Astrocyte of the hippocampus (primary cell): ENCODE data around the gene SDHAF2.
A peak's percentile ranks its signal among the peaks of the same experiment; 100 is the strongest.
"Not testable (repeated sequence)": the region's sequence is repeated elsewhere in the genome, so short reads cannot be mapped to it uniquely, and the experiment has no call there.

Source experiments
- DNase-seq: peaks from one replicate; pipeline ENCODE4 v3.0.0; 2011; ENCODE audit warnings: low read depth, low spot score

The SDHAF2 gene

DNA sequence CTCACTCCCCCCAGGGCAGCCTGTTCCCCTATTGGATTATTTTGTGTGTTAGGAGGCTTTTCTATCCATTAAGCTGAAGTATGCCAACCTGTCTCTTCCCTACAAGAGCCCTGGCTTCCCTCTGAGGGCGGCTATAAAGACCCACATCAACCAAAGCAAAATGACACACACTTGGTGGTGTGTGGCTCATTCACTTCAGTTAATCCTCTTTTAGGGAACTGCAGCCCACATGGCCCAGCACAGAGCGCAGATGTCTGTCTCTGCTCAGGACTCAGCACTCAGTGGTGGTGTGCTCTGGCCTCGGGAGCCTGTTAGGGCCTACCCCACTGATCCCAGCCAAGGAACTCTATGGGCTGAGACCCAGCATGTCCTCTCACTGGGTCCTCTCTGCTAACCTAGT lies 46.4 kb downstream of the SDHAF2 start:
- DNase-seq, result no peak

DNA sequence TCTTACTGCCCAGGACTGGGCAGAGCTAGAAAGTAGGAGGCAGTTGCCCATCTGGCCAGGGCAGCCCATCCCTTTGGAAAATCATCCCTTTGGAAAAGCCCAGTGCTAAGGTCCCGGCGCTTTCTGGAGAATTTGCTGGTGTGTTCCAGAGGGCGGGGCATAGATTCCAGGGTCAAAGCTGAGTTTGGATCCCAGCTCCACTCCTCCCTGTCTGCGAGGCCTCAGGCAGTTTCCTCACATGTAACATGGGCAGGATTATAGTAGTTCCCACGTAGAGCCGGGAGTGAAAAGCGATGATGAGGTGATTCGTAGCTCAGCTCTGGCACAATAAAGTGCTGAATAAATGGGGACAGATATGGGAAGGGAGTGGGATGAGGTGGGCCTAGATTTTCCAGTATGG lies 47.2 kb downstream of the SDHAF2 start:
- DNase-seq, result no peak

DNA sequence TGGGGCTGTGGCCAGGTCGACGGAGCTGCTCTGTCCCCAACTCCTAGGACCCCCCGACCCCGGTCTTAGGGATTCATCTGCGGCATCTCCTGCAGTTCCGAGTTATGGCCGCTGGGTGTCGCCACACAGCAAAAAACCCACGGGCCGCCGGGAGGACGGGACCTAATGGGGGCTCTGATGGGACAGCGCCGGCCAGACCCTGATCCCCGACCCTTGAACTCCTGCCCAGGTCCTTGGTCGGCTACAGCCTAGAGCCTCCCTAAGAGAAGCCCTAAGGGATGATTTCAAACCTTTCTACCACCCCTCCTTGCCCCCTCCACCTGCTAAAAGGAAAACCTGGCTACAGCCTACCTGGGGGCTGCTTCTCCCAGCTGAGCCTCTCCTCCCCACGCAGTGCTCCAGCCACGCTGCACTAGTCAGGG lies 47.8 kb downstream of the SDHAF2 start:
- DNase-seq, result peak; percentile 58

DNA sequence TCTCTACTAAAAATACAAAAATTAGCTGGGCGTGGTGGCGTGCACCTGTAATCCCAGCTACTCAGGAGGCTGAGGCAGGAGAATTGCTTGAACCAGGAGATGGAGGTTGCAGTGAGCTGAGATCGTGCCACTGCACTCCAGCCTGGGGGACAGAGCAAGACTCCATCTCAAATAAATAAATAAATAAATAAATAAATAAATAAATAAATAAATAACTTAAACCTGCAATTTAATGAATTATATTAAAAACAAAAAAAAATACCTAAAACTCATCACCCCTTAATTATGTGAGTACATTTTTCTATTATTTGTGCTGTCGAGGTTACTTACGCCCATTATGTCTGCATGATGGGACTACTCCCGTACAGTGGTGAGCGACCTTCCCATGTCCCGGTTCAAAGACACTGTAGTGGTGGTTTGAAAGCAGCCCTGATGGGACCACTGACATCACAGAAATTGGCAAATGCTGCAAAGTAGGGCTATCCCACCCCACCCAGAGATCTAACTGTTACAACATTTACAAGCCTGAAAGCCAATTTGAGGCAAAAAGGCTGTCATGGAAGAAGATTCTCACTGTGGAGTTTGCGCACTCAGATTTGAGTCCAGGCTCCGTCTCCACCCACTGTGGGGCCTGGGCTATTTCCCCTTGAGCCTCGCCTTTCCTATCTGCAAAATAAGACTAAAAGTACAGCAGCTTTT lies 49.6 kb downstream of the SDHAF2 start:
- DNase-seq, result not testable (repeated sequence)

DNA sequence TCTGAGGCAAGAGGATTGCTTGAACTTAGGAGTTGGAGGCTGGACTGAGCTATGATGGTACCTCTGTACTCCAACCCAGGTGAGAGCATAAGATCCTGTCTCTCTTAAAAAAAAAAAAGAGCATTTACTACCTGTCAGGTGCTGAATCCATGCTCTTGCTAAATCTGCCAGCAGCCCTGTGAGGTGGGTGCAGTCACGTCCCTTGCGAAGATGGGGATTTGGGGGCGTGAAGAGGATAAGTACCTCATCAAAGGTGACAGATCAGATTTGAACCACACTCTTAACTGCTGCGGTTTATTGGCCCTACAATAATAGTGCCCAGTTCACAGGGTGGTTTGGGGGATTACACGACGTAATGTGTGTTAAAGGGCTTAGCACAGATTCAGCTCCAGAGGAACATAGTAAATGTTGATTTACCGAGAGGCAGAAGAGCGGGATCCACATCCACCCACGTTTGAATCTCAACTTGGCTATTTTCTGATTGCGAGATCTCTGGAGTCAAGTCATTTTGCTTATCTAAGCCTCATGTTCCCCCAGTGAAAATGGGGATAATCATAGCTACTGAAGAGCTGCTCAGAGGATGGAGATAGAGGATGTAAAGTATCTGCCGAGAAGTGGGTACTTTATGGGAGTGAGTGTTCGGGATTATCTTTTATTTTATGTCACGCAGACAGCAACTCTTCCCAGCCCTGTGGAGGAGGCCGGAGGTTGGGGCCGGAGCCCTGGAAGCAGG lies 50.5 kb downstream of the SDHAF2 start:
- DNase-seq, result no peak

DNA sequence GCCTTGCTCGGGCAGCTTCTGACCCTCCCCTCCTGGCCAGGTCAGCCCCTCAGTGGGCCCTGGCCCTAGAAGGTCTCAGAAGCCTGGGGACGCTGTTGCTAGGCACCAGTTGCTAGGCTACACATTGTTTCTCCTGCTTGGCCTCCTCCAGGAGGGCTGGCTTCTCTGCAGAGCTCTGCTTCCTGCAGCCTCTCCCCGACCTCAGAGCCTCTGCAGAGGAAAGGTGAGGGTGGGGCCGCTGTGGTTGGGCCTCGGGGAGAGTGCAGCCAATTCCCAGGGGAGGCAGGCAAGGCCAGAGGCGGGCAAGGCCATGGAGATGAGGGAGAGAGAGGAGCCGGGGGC lies 51.0 kb downstream of the SDHAF2 start:
- peak; percentile 59 for DNase-seq

DNA sequence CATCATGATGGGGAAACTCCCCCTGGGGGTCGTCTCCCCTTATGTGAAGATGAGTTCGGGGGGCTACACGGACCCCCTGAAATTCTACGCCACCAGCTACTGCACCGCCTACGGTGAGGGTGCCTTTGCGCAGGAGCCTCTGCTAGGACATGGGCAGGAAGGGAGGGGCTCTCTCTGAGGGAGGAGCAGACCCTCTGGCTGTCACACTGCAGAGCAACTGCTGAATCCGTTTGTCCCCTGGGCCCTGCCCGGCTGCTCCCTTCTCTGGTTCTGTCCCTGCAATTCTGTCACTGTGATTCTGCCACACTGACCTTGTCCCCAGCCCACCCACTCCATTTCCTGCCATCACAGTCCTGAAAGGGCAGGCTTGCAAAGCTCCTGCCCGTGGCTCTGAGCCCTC lies 51.9 kb downstream of the SDHAF2 start:
- DNase-seq, result no peak

DNA sequence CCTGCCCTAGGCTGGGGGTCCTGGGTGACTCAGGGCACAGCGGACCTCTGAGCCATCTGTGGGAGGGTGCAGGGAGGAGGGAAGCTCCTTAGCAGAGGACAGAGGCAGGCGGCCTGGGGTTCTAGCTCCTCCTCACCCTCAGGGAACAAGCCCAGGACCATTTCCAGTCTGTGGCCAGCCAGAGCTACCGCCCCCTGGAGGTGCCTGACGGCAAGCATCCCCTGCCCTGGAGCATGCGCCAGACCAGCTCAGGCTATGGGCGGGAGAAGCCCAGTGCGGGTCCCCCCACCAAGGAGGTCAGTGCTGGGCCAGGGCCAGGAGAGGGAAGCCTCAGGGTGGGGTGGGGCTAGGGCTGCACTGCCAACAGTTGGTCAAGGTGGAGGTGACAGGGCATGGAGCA lies 52.6 kb downstream of the SDHAF2 start:
- DNase-seq, result no peak

DNA sequence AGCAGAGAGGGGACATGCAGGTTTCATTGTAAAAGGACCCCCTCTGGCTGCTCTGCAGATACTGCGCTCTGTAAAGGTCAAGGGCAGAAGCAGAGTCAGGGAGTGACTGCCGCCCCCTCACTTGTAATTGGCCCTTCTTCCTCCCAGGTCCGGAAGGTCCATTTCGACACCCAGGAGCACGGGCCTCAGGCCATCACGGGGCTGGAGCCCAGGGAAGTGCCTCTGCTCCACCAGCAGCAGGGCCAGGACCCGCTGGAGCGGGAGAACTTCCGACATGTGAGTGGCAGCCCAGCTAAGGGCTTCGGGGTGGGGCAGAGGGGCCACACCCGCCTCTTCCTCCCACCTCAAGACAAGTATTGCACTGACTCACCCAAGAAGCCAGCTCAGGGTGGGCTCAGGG lies 54.6 kb downstream of the SDHAF2 start:
- no peak for DNase-seq

DNA sequence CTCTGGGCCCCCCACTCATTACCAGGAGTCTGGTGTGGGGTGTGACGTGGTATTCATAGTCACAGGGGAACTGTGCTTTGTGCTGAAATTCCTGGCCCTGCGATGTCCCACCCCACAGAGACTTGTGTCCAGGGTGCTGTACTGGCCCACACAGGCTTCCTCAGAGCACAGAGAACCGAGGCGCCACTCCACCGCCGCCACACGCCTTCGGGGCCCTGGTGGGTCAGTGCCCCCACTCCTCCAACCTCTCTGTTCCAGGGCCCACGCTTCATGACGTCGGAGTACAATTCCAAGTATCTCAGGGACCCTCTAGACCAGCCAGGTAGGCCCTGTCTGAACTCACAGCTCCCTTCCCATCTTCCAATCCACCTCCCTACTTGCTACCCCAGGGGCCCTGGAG lies 55.2 kb downstream of the SDHAF2 start:
- no peak for DNase-seq

DNA sequence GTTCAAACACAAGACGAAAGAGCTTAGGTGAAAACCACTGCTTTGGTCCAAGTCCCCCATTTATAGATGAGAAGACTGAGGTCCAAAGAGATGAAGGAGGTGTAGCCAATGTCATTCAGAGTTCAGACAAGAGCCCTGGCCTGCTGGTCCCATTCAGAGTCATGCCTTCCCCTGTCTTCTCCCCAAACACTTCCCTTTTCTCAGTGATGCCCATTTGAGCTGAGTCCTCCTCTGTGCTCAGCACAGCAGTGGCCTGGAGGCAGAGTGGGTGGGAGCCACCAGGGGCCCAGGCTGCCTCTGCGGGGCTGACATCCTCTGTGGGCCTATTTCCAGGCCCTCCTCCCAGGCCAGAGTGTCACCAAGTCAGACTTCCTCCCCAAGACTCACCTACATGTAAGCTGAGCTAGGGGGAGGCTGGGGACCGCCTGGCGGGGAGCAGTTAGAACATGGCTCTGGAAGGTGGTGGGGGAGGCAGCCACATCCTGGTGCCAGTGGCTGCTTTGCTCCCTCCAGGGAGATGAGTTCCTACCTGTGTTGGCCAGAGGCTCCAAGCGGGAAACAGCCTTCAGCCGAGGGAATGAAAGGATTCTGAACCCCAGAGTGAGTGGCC lies 56.2 kb downstream of the SDHAF2 start:
- no peak for DNase-seq

DNA sequence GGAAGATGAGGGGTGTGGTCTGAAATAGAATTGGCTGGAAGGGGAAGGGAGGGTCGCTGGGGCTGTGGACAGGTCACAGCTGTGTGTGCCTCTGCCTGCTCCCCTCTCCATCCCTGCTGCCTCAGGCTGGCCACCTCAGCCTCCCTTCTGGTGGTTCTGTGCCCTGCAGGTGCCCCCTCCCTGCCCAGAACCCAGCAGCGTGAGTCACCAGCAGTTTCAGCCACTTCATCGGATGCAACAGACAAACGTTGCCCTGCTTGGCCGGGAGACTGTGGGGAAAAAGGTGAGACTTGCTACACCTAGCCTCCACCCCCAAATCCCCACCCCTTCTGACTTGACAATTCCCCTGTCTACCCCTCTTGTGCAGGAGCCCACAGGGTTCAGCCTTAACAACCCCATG lies 56.9 kb downstream of the SDHAF2 start:
- DNase-seq, result no peak

DNA sequence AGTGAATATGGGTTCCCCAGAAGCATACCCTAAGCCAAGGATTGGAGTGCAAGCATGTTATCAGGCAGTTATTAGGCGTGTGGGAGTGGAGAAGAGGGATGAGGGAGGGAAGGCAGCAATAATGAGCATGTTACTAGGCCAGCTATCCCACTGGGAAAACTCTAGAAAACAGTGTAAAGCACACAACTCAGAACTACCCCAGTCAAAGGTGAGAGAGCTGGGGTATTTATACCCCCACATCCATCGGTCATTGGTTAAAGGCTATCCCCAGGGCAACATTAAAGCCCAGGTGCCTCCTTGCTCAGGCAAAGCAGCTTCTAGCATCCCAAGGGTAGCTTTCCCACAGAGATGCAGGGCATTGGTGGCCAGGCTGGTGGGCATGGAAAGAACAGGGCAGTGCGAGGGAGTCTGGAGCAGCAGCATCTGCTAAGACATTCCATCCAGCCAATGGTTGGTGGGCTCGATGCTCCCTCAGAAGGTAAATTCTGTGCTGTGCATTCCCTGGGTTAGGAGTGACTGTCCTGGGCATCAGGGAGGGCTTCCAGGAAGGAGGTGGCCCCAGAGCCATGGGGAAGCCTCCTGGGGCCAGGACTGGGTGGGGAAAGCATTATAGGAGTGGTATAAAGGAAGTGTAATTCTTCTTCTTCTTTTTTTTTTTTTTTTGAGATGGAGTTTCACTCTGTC lies 57.6 kb downstream of the SDHAF2 start:
- no peak for DNase-seq

DNA sequence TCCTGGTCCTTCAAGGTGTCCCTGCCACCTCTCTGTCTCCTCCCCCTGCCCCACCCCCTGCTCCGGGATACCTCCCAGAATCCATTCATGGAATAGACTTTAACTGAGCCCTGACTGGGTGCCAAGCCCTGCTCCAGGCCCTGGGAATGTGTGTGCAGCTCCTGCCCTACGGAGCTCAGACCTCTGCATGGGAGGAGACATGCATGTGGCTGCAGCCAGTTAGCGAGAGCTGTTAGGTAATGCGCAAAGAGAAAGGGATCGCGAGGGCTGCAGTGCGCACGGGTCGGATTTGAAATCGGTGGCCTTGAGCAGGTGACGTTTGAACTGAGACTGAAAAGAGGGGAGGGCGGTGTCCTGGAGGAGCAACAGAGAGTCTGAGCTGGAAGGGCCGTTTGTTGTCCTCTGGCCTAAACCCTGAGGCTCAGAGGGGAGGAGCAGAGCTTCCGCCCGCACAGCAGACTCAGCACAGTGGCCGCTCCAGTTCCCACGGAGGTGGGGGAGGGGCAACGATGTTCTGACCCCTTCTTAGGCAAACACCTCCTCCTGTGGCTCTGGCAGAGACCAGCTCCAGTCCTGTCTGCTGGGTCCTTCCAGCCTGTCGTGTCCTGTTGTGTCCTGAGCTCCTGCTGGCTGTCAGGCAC lies 58.8 kb downstream of the SDHAF2 start:
- peak; percentile 37 for DNase-seq

DNA sequence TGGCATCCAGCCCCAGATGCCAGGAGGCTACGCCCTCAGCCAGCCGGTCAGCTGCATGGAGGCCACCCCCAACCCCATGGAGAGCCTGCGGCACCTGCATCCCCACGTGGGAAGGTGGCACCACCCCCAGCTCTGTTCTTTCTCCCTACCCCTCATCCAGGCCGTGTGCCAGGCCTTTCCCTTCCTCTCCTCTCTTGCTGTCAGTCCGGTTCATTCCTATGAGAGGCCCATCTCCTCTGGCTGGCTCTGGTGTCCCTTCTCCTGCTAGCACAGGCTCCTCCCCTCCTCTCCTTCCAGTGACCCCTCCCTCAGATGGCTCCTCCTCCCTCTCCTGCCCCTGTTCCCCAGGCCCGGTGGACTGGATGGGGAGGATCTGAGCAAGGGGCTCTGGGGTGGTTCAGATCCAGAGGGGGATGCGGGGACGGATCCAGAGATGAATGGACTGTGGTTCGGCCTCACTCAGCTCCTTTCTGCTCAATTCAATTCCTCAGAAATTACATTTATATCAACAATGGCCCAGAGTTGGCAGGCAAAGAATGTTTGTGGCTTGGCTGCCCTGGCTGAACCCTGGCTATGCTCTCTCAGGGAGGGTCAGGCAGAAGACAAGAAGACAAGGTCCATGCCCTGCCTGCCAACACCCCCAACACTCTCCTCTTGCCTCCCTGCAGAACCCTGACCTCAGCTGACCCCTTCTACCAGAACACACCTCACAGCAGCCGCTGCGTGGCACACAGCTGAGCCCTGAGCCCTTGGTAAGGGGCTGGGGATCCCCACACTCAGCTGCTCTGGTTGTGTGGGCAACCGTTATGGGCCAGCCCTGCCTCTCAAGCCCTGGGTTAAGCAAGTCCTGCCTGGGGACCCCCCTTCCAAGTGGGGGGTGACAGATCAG lies 60.2 kb downstream of the SDHAF2 start:
- peak; percentile 77 for DNase-seq

DNA sequence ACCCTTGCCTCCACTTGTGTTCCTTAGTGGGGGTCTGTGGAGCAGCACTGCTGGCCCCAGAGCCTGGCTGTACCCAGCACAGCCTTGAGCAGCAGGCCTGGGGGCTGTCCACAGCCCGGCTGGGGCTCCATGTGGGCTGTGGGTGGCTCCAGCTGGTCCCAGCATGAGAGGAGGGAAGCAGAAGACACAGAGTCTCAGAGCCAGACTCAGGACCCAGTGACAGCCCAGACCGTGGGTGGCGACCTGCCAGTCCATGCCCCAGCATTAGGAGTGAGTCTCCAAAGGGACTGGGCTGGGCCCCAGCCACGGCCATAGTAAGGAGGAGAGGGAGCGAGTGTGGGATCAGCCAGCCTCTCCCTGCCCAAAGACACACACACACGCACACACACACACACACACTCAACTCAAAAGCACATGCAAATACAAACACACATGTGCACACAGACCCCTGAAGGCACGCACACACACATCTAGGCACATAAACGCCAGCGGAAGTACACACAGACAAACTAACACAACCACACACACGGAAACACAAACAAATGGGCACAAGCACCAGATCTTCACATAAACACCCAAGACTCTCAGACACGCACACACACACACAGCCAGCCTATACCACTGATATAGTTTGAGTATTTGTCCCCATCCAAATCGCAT lies 61.9 kb downstream of the SDHAF2 start:
- no peak for DNase-seq

DNA sequence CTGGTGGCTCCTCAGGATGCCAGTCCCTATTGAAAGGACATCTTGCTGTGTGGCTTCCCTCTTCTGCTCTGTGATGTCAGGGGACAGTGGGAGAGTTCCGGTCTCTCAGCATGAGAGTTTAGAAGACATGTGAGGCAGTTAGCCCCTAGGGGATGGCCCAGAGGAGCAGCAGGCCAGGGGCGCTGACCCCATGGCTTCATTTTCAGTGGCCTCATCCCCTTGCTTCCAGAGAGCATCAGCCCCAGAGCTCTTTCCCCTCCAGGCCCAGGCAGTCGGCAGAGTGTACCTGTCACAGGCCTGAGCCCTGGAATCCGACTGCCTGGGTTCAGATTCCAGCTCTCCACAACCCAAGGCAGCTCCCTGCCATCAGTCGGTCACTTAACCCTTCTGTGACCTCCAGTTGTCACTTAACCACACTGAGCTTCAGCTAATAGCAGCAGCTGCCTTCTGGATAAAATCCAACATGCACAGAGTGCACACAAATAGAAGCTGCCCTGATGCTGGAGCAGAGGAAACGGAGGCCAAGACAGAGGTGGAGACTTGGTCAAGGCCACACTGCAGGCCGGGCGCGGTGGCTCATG lies 64.5 kb downstream of the SDHAF2 start:
- DNase-seq, result no peak

DNA sequence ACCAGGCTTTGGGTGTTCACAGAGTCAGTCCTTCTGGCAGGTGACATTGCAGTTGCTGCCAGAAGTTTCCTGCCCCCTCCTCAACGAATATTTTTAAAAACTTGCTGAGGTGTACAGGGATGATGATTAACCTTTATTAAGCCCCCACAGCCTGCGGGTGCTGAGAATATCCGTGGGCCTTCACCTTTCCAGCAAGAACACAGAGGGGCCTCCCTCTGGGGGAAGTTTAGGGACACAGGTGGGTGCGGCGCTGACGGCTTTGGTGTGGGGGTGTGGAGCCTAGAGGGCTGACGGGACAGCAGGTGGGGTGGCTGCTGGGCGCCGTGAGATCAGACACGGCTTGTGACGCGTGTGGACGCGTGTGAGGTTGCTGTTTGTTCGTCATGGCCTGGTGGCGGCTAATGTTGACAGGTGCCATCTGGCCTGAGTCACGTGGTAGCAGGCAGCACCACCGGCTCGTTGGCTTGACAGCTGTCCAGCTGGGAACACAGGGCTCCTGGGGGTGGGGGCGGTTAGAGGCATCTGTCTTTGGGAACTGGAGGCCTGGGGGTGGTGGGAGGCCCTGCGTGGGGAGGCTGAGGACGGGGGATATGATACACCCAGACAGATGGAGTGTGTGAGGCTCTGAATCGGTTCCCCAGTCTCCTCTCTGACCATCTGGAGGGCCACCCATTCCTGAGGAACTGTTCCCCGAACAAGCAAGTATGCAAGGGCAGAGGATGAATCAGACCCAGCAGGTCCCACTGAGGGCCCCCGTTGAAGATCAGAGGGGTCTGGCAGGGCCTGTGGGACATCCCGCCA lies 66.1 kb downstream of the SDHAF2 start:
- DNase-seq, result no peak
